GM19455 (cell line): ENCODE results near the gene SDHC.

Experiments used
- ATAC-seq: cut with Tn5 transposase; IDR thresholded peaks from one replicate; pipeline ENCODE4 v1.9.1; 2021; ENCODE audit not compliant: unreplicated experiment

Gene SDHC

GRCh38 chr1:161314201-161314981, at the start of gene SDHC:
Gene SDHC, plus strand, starts transcription at chr1:161314381. Its CDS starts 25 bp downstream, at chr1:161314406.
- peak; percentile 97 for ATAC-seq

GRCh38 chr1:161265305-161265704, 48.9 kb upstream of the SDHC start:
- no peak for ATAC-seq

GRCh38 chr1:161266202-161266601, 48.0 kb upstream of the SDHC start:
- no peak for ATAC-seq

- ATAC-seq: no peak
These were observed 47.3 kb upstream of the SDHC start for GRCh38 chr1:161266836-161267235.

- no peak for ATAC-seq
These were observed 46.9 kb upstream of the SDHC start for GRCh38 chr1:161267321-161267720.

GRCh38 chr1:161273402-161273801, 40.8 kb upstream of the SDHC start:
- no peak for ATAC-seq

- no peak for ATAC-seq
These were observed 39.3 kb upstream of the SDHC start for GRCh38 chr1:161274874-161275273.

- ATAC-seq: no peak
These were observed 31.2 kb upstream of the SDHC start for GRCh38 chr1:161282991-161283390.

GRCh38 chr1:161285113-161285512, 29.1 kb upstream of the SDHC start:
- no peak for ATAC-seq

- ATAC-seq: no peak
These were observed 28.7 kb upstream of the SDHC start for GRCh38 chr1:161285521-161285920.

- ATAC-seq: no peak
These were observed 26.6 kb upstream of the SDHC start for GRCh38 chr1:161287482-161288054.

GRCh38 chr1:161290779-161291178, 23.4 kb upstream of the SDHC start:
- ATAC-seq: no peak

GRCh38 chr1:161297415-161297814, 16.8 kb upstream of the SDHC start:
- ATAC-seq: no peak

GRCh38 chr1:161298116-161298515, 16.1 kb upstream of the SDHC start:
- ATAC-seq: no peak

- no peak for ATAC-seq
These were observed 14.8 kb upstream of the SDHC start for GRCh38 chr1:161299347-161299746.

- no peak for ATAC-seq
These were observed 13.7 kb upstream of the SDHC start for GRCh38 chr1:161300478-161300877.

GRCh38 chr1:161304927-161305866, 9.0 kb upstream of the SDHC start:
- no peak for ATAC-seq

GRCh38 chr1:161305867-161306519, 8.2 kb upstream of the SDHC start:
- ATAC-seq: peak; percentile 69

GRCh38 chr1:161307230-161307768, 6.9 kb upstream of the SDHC start:
- ATAC-seq: no peak

GRCh38 chr1:161307892-161308638, 6.1 kb upstream of the SDHC start:
- ATAC-seq: no peak
